RWPE2 (cell line): ENCODE measurements around the gene MRPL42.
"Not testable (repeated sequence)": the region's sequence is repeated elsewhere in the genome, so short reads cannot be mapped to it uniquely, and the experiment has no call there.

Source experiments
- ATAC-seq: fragments of 200-7000 bp; cut with Tn5 transposase; 3 replicates; pipeline ENCODE4 v1.9.1; 2021; ENCODE audit warnings: low read depth
- DNase-seq: peaks from one replicate; pipeline ENCODE4 v3.0.0-alpha.2; 2020; ENCODE audit warnings: low spot score
- H3K27ac ChIP-seq: fragments of 450-650 bp; 2 replicates; pipeline ENCODE4 v1.5.1; 2017; ENCODE audit warnings: mild to moderate bottlenecking; ENCODE audit not compliant: poor library complexity, severe bottlenecking
- H3K27me3 ChIP-seq: fragments of 250-450 bp; sonication (Bioruptor Pico); 2 replicates; pipeline ENCODE4 v1.5.1; 2021; ENCODE audit warnings: mild to moderate bottlenecking, moderate library complexity; ENCODE audit not compliant: insufficient read depth, poor library complexity, severe bottlenecking
- H3K36me3 ChIP-seq: fragments of 250-450 bp; sonication (Bioruptor Pico); 2 replicates; pipeline ENCODE4 v1.5.1; 2020; ENCODE audit warnings: low read depth, mild to moderate bottlenecking, moderate library complexity
- H3K4me1 ChIP-seq: fragments of 250-450 bp; sonication (Bioruptor Pico); 2 replicates; pipeline ENCODE4 v1.5.1; 2021; ENCODE audit warnings: mild to moderate bottlenecking, moderate library complexity; ENCODE audit not compliant: insufficient read depth, poor library complexity, severe bottlenecking
- H3K4me3 ChIP-seq: fragments of 250-450 bp; sonication (Bioruptor Pico); 2 replicates; pipeline ENCODE4 v1.5.1; 2021; ENCODE audit warnings: mild to moderate bottlenecking, moderate library complexity; ENCODE audit not compliant: severe bottlenecking
- H3K9me3 ChIP-seq: fragments of 250-450 bp; sonication (Bioruptor Pico); 2 replicates; pipeline ENCODE4 v1.5.1; 2021; ENCODE audit warnings: mild to moderate bottlenecking, moderate library complexity; ENCODE audit not compliant: severe bottlenecking
- CTCF ChIP-seq: fragments of 450-650 bp; IDR thresholded peaks from one replicate; pipeline ENCODE4 v1.5.1; 2017; ENCODE audit warnings: mild to moderate bottlenecking, moderate library complexity; ENCODE audit not compliant: poor library complexity, severe bottlenecking

Gene MRPL42

GRCh38 chr12:93484315-93484981 is 17.1 kb downstream of the MRPL42 start:
- no peak for TF ChIP-seq CTCF
- peaks cover 94% of the 10 kb centered on the region for H3K36me3 ChIP-seq
- DNase-seq, result no peak
- no peaks in the 10 kb centered on the region for H3K9me3 ChIP-seq
- no peak overlapping the region for H3K27ac ChIP-seq
- no peaks in the 10 kb centered on the region for H3K27me3 ChIP-seq
- no peak overlapping the region for H3K4me3 ChIP-seq
- no peaks in the 10 kb centered on the region for H3K4me1 ChIP-seq
- ATAC-seq, result no peak; the same call in 2 of the 3 replicates

GRCh38 chr12:93492808-93493207 is 25.5 kb downstream of the MRPL42 start:
- H3K36me3 ChIP-seq, result peaks cover 68% of the 10 kb centered on the region
- not testable (repeated sequence) for H3K27ac ChIP-seq, H3K4me3 ChIP-seq, ATAC-seq, H3K27me3 ChIP-seq, DNase-seq, H3K9me3 ChIP-seq, H3K4me1 ChIP-seq

GRCh38 chr12:93494096-93494495 is 26.8 kb downstream of the MRPL42 start:
- Histone ChIP-seq H3K9me3 (no peaks in the 10 kb centered on the region), H3K36me3 (peaks cover 55% of the 10 kb centered on the region), H3K27ac (no peak overlapping the region), H3K4me1 (no peaks in the 10 kb centered on the region), H3K27me3 (no peaks in the 10 kb centered on the region), H3K4me3 (no peak overlapping the region)
- DNase-seq (no peak), ATAC-seq (no peak)
- TF ChIP-seq CTCF, result no peak

DNA sequence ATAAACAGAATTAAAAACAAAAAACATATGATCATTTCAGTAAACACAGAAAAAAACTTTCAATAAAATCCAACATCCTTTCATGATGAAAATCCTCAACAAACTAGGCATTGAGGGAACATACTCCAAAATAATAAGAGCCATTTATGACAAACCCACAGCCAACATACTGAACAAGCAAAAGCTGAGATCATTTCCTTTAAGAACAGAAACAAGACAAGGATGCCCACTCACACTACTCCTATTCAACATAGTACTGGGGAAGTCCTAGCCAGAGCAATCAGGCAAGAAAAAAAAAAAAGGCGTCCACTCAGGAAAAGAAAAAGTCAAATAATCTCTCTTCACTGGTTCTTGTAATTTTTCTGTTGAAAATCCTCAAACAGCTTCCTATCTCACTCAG is 30.1 kb downstream of the MRPL42 start:
- no peak for DNase-seq
- Histone ChIP-seq H3K9me3 (no peaks in the 10 kb centered on the region), H3K4me3 (no peak overlapping the region), H3K27me3 (no peaks in the 10 kb centered on the region), H3K27ac (no peak overlapping the region), H3K4me1 (no peaks in the 10 kb centered on the region), H3K36me3 (peaks cover 53% of the 10 kb centered on the region)
- no peak for ATAC-seq
- no peak for TF ChIP-seq CTCF

DNA sequence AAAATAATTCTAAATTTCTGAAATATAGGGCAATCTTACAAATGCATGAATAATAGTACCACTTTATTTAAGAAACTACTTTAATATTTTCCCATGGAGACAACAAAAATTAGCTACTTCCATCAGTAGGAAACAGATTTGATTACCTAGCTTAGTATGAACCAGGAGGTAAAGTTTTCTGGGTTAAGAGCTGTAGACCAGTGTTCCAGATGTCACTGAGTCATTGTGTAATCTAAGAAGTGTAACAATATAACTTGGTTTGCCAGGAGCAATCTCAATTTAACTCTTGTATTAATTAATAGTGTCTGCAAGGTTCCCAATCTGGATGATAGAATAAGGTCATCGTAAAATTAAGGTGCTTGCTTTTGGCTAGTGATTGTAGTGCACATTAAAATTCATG is 31.5 kb downstream of the MRPL42 start:
- H3K27ac ChIP-seq, H3K27me3 ChIP-seq, H3K4me3 ChIP-seq, ATAC-seq, H3K4me1 ChIP-seq, H3K9me3 ChIP-seq, DNase-seq: not testable (repeated sequence)
- peaks cover 58% of the 10 kb centered on the region for H3K36me3 ChIP-seq

DNA sequence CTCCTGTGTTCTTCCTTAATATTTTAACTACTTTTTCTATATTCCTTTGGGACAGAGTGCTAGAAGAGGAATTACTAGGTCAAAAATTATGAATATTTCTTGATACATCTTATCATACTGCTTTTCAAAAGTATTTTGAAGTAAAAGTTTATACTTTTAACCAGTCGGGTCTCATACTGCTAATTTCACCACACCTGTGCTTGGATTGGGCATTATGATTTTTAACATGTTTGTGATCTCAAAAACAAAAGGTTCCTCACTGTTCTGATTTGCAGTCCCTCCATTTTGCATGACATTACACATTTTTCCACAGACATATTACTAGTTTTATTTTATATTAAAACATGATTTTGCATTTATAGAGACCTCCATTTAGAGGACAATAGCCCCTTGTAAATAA is 32.9 kb downstream of the MRPL42 start:
- H3K9me3 ChIP-seq, result no peaks in the 10 kb centered on the region
- no peaks in the 10 kb centered on the region for H3K4me1 ChIP-seq
- DNase-seq (no peak), ATAC-seq (no peak)
- no peaks in the 10 kb centered on the region for H3K27me3 ChIP-seq
- H3K27ac ChIP-seq, result no peak overlapping the region
- peaks cover 62% of the 10 kb centered on the region for H3K36me3 ChIP-seq
- H3K4me3 ChIP-seq, result no peak overlapping the region
- no peak for TF ChIP-seq CTCF
